HCT116 (cell line): Measurements from ENCODE around the gene ZFYVE1. TPM values are rescaled to one million over a fixed set of nuclear protein-coding genes. Genes with fewer than 3 reads are reported as not detected.

Experiments
- ATAC-seq: fragments of 200-7000 bp; cut with Tn5 transposase; 2 replicates; pipeline ENCODE4 v1.9.1; 2020; ENCODE audit warnings: mild to moderate bottlenecking, moderate library complexity
- BruUV-seq: library from RNA; stranded (reverse); fragments of 400-500 nt; replicated peaks from 2 replicates; lab custom pipeline; 2021; lab: Mats Ljungman, UMichigan
- CTCF ChIA-PET: fragments of 300-600 bp; sonication (Branson Sonifier 250); formaldehyde crosslinking; loops from one replicate; lab custom pipeline; 2021; ENCODE audit warnings: antibody characterized with exemption; lab: Charles Lee
- POLR2A ChIA-PET: fragments of 300-600, 350-600 bp; sonication (Branson Sonifier 250); formaldehyde crosslinking; loops from one replicate; lab custom pipeline; 2021; ENCODE audit warnings: antibody characterized with exemption; lab: Charles Lee
- RAD21 ChIA-PET, 2 experiments: fragments of 300-600 bp; sonication (Branson Sonifier 250); formaldehyde crosslinking; loops; one replicate each; lab custom pipeline; 2023; ENCODE audit warnings: low total read pairs in 2 of 2; ENCODE audit not compliant: uncharacterized antibody in 2 of 2, unreplicated experiment in 2 of 2, low non-redundant PET in 1 of 2; lab: Charles Lee
- DNase-seq: peaks from one replicate; pipeline ENCODE4 v3.0.0-alpha.2; 2010; ENCODE audit warnings: low read depth, low spot score
- H2AFZ ChIP-seq: fragments of 200-600 bp; shearing (Covaris generic), sonication (generic); 2 replicates; pipeline ENCODE4 v1.6.1; 2017; ENCODE audit warnings: low read depth, mixed run types, mixed read lengths, antibody characterized with exemption, low read length; ENCODE audit not compliant: poor library complexity, severe bottlenecking
- H3K27ac ChIP-seq: 2 replicates; pipeline ENCODE4 v1.5.1; 2012; ENCODE audit warnings: low read depth, low read length
- H3K27me3 ChIP-seq: fragments of 200-600 bp; sonication (generic); 2 replicates; pipeline ENCODE4 v1.6.1; 2016; ENCODE audit warnings: mixed run types, low read length, mixed read lengths; ENCODE audit not compliant: insufficient read depth
- H3K36me3 ChIP-seq, 2 experiments: fragments of 200-500 bp in 1 of 2; fragments of 200-600 bp in 1 of 2; sonication (Bioruptor generic) in 1 of 2; sonication (generic) in 1 of 2; 2 replicates each; pipeline versions ENCODE4 v1.5.1 to v1.6.1; 2014 to 2016; ENCODE audit warnings: low read length in 2 of 2, inconsistent platforms in 1 of 2, mixed read lengths in 1 of 2, mixed run types in 1 of 2; ENCODE audit not compliant: insufficient read depth in 2 of 2, control insufficient read depth in 1 of 2
- H3K4me1 ChIP-seq, 2 experiments: fragments of 200-600 bp in 1 of 2; sonication (generic) in 1 of 2; 2 replicates each; pipeline versions ENCODE4 v1.5.1 to v1.6.1; 2012 to 2017; ENCODE audit warnings: low read length in 2 of 2, inconsistent platforms in 1 of 2, mild to moderate bottlenecking in 1 of 2, mixed read lengths in 1 of 2, mixed run types in 1 of 2, moderate library complexity in 1 of 2; ENCODE audit not compliant: insufficient read depth in 2 of 2, control insufficient read depth in 1 of 2
- H3K4me2 ChIP-seq: fragments of 200-600 bp; sonication (generic); 2 replicates; pipeline ENCODE4 v1.6.1; 2017; ENCODE audit warnings: mixed run types, low read length, mixed read lengths
- H3K4me3 ChIP-seq, 2 experiments: fragments of 200-600 bp in 1 of 2; sonication (generic) in 1 of 2; replicated peaks in 1 of 2; 2 replicates each; pipeline ENCODE4 v1.5.1; 2011 to 2016; ENCODE audit warnings: low read length in 2 of 2, control low read depth in 1 of 2, low read depth in 1 of 2, mild to moderate bottlenecking in 1 of 2, mixed read lengths in 1 of 2, mixed run types in 1 of 2
- H3K79me2 ChIP-seq: fragments of 200-600 bp; sonication (generic); 2 replicates; pipeline ENCODE4 v1.6.1; 2017; ENCODE audit warnings: mild to moderate bottlenecking, mixed run types, low read length, moderate library complexity, mixed read lengths; ENCODE audit not compliant: insufficient read depth
- H3K9ac ChIP-seq: fragments of 200-600 bp; sonication (generic); 2 replicates; pipeline ENCODE4 v1.6.1; 2016; ENCODE audit warnings: low read length, mixed read lengths
- H3K9me2 ChIP-seq: fragments of 200-600 bp; sonication (generic), shearing (Covaris generic); 2 replicates; pipeline ENCODE4 v1.6.1; 2017; ENCODE audit warnings: mixed run types, mild to moderate bottlenecking, moderate library complexity; ENCODE audit not compliant: insufficient read depth
- H3K9me3 ChIP-seq, 2 experiments: fragments of 200-500 bp in 1 of 2; fragments of 200-600 bp in 1 of 2; sonication (Bioruptor generic) in 1 of 2; sonication (generic) in 1 of 2; 2 replicates each; pipeline ENCODE4 v1.6.1; 2014 to 2017; ENCODE audit warnings: low read length in 2 of 2, mixed read lengths in 2 of 2, inconsistent platforms in 1 of 2, low read depth in 1 of 2, mild to moderate bottlenecking in 1 of 2, mixed run types in 1 of 2, moderate library complexity in 1 of 2; ENCODE audit not compliant: control insufficient read depth in 1 of 2, insufficient read depth in 1 of 2
- H4K20me1 ChIP-seq: fragments of 200-600 bp; sonication (generic), shearing (Covaris generic); 2 replicates; pipeline ENCODE4 v1.6.1; 2017; ENCODE audit warnings: mixed run types, mild to moderate bottlenecking, moderate library complexity; ENCODE audit not compliant: insufficient read depth
- CEBPB ChIP-seq: IDR thresholded peaks from 2 replicates; pipeline ENCODE4 v1.6.1; 2012; ENCODE audit warnings: low read depth
- EGR1 ChIP-seq: IDR thresholded peaks from 2 replicates; pipeline ENCODE4 v1.6.1; 2012; ENCODE audit warnings: low read depth
- EZH2 ChIP-seq: fragments of 200-600 bp; sonication (generic); IDR thresholded peaks from 2 replicates; pipeline ENCODE4 v1.6.1; 2017; ENCODE audit warnings: antibody characterized with exemption, mixed run types
- EZH2phosphoT487 ChIP-seq: fragments of 200-600 bp; IDR thresholded peaks from 2 replicates; pipeline ENCODE4 v1.6.1; 2018; ENCODE audit warnings: antibody characterized with exemption, borderline replicate concordance
- FOSL1 ChIP-seq: IDR thresholded peaks from 2 replicates; pipeline ENCODE4 v1.6.1; 2012; ENCODE audit warnings: low read depth
- JUND ChIP-seq: IDR thresholded peaks from 2 replicates; pipeline ENCODE4 v1.6.1; 2012
- MAX ChIP-seq: IDR thresholded peaks from 2 replicates; pipeline ENCODE4 v1.6.1; 2012
- POLR2A ChIP-seq: IDR thresholded peaks from 2 replicates; pipeline ENCODE4 v1.7.0; 2011; ENCODE audit warnings: borderline replicate concordance; ENCODE audit not compliant: insufficient read depth, insufficient read length; ENCODE audit errors: extremely low read depth
- POLR2AphosphoS5 ChIP-seq: IDR thresholded peaks from 2 replicates; pipeline ENCODE4 v1.6.1; 2011; ENCODE audit warnings: mild to moderate bottlenecking, low read depth, low read length, moderate library complexity
- RAD21 ChIP-seq: IDR thresholded peaks from 2 replicates; pipeline ENCODE4 v1.6.1; 2012; ENCODE audit warnings: low read depth, mild to moderate bottlenecking
- REST ChIP-seq: IDR thresholded peaks from 2 replicates; pipeline ENCODE4 v1.6.1; 2012; ENCODE audit warnings: low read depth
- SIN3A ChIP-seq: IDR thresholded peaks from 2 replicates; pipeline ENCODE4 v1.6.1; 2012; ENCODE audit warnings: low read depth
- SP1 ChIP-seq: IDR thresholded peaks from 2 replicates; pipeline ENCODE4 v1.6.1; 2012; ENCODE audit warnings: low read depth
- SRF ChIP-seq: IDR thresholded peaks from 2 replicates; pipeline ENCODE4 v1.6.1; 2012; ENCODE audit warnings: low read depth
- TCF7L2 ChIP-seq: IDR thresholded peaks from 2 replicates; pipeline ENCODE4 v1.7.0; 2011; ENCODE audit warnings: borderline replicate concordance, inconsistent platforms; ENCODE audit not compliant: insufficient read depth, insufficient read length; ENCODE audit errors: extremely low read depth
- YY1 ChIP-seq: IDR thresholded peaks from 2 replicates; pipeline ENCODE4 v1.6.1; 2011; ENCODE audit warnings: low read length, low read depth, moderate library complexity, mild to moderate bottlenecking; ENCODE audit not compliant: insufficient replicate concordance; ENCODE audit errors: extremely low read depth
- ZFX ChIP-seq: fragments of 450-650 bp; IDR thresholded peaks from 2 replicates; pipeline ENCODE4 v1.6.1; 2017
- ZNF274 ChIP-seq: fragments of 200-500 bp; sonication (Bioruptor generic); IDR thresholded peaks from 2 replicates; pipeline ENCODE4 v1.6.1; 2014; ENCODE audit warnings: mild to moderate bottlenecking, low read depth, low read length, inconsistent platforms
- intact Hi-C: fragments of 100-400 bp; cut with micrococcal nuclease; formaldehyde crosslinking; loops from 2 replicates; pipeline ENCODE4 v1.10.0; 2022
- total RNA-seq: library from RNA; stranded (reverse); gene quantifications from one replicate; pipeline ENCODE4 v1.2.1, GENCODE V29; 2021; ENCODE audit not compliant: unreplicated experiment
- TF ChIP-seq, protein P1 (sequence below), 3 experiments: fragments of 200-600 bp in 1 of 3; sonication (generic) in 1 of 3; IDR thresholded peaks in 2 of 3; conservative IDR thresholded peaks in 1 of 3; 2 replicates each; pipeline ENCODE4 v1.5.1; 2012 to 2017; ENCODE audit warnings: low read depth in 2 of 3, low read length in 2 of 3, antibody characterized with exemption in 1 of 3, borderline replicate concordance in 1 of 3, control low read depth in 1 of 3, mild to moderate bottlenecking in 1 of 3, mixed read lengths in 1 of 3, mixed run types in 1 of 3, moderate library complexity in 1 of 3; ENCODE audit not compliant: insufficient read depth in 1 of 3
- TF ChIP-seq, protein P2 (sequence below): IDR thresholded peaks from 2 replicates; pipeline ENCODE4 v1.6.1; 2012

The ZFYVE1 gene
- total RNA-seq, 1 experiment from 2014 or later: 7.7 TPM

DNA sequence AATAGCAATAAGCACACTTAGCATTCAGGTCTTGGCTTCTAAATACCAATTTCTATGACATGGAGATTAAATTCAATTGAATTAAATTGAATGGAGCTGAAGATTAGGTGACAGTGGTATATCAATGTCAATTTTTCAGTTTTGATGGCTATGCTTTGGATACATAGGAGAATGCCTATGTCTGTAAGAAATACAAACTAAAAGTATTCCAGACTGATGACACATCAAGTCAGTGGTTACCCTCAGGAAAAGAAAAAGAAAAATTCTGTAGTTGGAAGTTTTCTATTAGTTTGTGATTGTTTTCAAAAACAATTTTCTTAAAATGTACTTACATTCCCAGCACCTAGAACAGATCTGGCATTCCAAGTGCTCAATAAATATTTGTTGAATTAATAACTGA lies 105.5 kb downstream of the ZFYVE1 start:
- no peak for TF ChIP-seq EGR1
- TF ChIP-seq POLR2AphosphoS5: no peak
- no peak for TF ChIP-seq SIN3A
- TF ChIP-seq, protein P1, sequence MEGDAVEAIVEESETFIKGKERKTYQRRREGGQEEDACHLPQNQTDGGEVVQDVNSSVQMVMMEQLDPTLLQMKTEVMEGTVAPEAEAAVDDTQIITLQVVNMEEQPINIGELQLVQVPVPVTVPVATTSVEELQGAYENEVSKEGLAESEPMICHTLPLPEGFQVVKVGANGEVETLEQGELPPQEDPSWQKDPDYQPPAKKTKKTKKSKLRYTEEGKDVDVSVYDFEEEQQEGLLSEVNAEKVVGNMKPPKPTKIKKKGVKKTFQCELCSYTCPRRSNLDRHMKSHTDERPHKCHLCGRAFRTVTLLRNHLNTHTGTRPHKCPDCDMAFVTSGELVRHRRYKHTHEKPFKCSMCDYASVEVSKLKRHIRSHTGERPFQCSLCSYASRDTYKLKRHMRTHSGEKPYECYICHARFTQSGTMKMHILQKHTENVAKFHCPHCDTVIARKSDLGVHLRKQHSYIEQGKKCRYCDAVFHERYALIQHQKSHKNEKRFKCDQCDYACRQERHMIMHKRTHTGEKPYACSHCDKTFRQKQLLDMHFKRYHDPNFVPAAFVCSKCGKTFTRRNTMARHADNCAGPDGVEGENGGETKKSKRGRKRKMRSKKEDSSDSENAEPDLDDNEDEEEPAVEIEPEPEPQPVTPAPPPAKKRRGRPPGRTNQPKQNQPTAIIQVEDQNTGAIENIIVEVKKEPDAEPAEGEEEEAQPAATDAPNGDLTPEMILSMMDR (IDR thresholded peaks at IDR 0.05 in 2 of 3, conservative IDR thresholded peaks at IDR 0.05 in 1 of 3; ENCODE audit: borderline replicate concordance in 1 of 3, insufficient read depth in 1 of 3, low read depth in 2 of 3, low read length in 2 of 3): no peak
- no peak for TF ChIP-seq EZH2phosphoT487
- TF ChIP-seq ZFX: no peak
- TF ChIP-seq FOSL1: no peak
- TF ChIP-seq TCF7L2: no peak
- no peak for TF ChIP-seq MAX
- no peak for TF ChIP-seq POLR2A
- TF ChIP-seq EZH2: no peak
- no peak for TF ChIP-seq RAD21
- TF ChIP-seq, protein P2, sequence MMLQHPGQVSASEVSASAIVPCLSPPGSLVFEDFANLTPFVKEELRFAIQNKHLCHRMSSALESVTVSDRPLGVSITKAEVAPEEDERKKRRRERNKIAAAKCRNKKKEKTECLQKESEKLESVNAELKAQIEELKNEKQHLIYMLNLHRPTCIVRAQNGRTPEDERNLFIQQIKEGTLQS: no peak
- no peak for TF ChIP-seq ZNF274
- TF ChIP-seq CEBPB: no peak
- no peak for TF ChIP-seq REST
- TF ChIP-seq JUND: no peak
- TF ChIP-seq SP1: no peak
- TF ChIP-seq SRF: no peak
- TF ChIP-seq YY1: no peak
- Histone ChIP-seq H3K4me3 (no peak overlapping the region), H4K20me1 (no peaks in the 10 kb centered on the region), H3K4me2 (no peak overlapping the region), H2AFZ (no peak overlapping the region), H3K9me3 (no peaks in the 10 kb centered on the region), H3K27me3 (no peaks in the 10 kb centered on the region), H3K9ac (no peak overlapping the region), H3K79me2 (no peaks in the 10 kb centered on the region), H3K36me3 (no peaks in the 10 kb centered on the region), H3K9me2 (no peaks in the 10 kb centered on the region), H3K27ac (no peak overlapping the region), H3K4me1 (peaks cover 0 to 14% of the 10 kb centered on the region in 2 experiments; a peak in 2 of 4 replicates)
- ATAC-seq (no peak), DNase-seq (no peak)
- no TSS peak for BruUV-seq
- CTCF ChIA-PET: interaction anchor here (1.4 kb wide), 1 partner anchor 550 kb away, joined by 3 read pairs; no protein-coding TSS in a partner anchor
- intact Hi-C loops: no loop called here
- POLR2A ChIA-PET: no interaction called here
- RAD21 ChIA-PET: no interaction called here
